GM21619 (cell line): ENCODE measurements around the gene LYPD6B.

Experiments
- ATAC-seq: cut with Tn5 transposase; IDR thresholded peaks from one replicate; pipeline ENCODE4 v1.9.1; 2021; ENCODE audit not compliant: unreplicated experiment

Gene LYPD6B

GRCh38 chr2:149104221-149104620 lies 65.7 kb downstream of the LYPD6B start:
- ATAC-seq, result no peak

GRCh38 chr2:149112068-149112467 lies 73.6 kb downstream of the LYPD6B start:
- no peak for ATAC-seq

GRCh38 chr2:149112713-149113112 lies 74.2 kb downstream of the LYPD6B start:
- no peak for ATAC-seq

- ATAC-seq, result no peak
These were observed 77.3 kb downstream of the LYPD6B start for GRCh38 chr2:149115781-149116180.

- ATAC-seq, result no peak
These were observed 80.9 kb downstream of the LYPD6B start for GRCh38 chr2:149119368-149119767.

GRCh38 chr2:149122516-149122915 lies 84.0 kb downstream of the LYPD6B start:
- no peak for ATAC-seq

- no peak for ATAC-seq
These were observed 86.7 kb downstream of the LYPD6B start for GRCh38 chr2:149125031-149125725.

- no peak for ATAC-seq
These were observed 90.9 kb downstream of the LYPD6B start for GRCh38 chr2:149129433-149129832.

GRCh38 chr2:149132339-149132738 lies 93.8 kb downstream of the LYPD6B start:
- ATAC-seq, result no peak

- no peak for ATAC-seq
These were observed 94.4 kb downstream of the LYPD6B start for GRCh38 chr2:149132901-149133300.

- ATAC-seq, result no peak
These were observed 95.9 kb downstream of the LYPD6B start for GRCh38 chr2:149134335-149134923.

- no peak for ATAC-seq
These were observed 97.6 kb downstream of the LYPD6B start for GRCh38 chr2:149136111-149136510.

GRCh38 chr2:149141046-149141445 lies 102.5 kb downstream of the LYPD6B start:
- no peak for ATAC-seq

GRCh38 chr2:149143734-149144133 lies 105.2 kb downstream of the LYPD6B start:
- no peak for ATAC-seq

GRCh38 chr2:149145314-149146295 lies 107.1 kb downstream of the LYPD6B start:
- peak; percentile 61 for ATAC-seq

- no peak for ATAC-seq
These were observed 108.4 kb downstream of the LYPD6B start for GRCh38 chr2:149146876-149147275.

GRCh38 chr2:149148194-149149006 lies 109.9 kb downstream of the LYPD6B start:
- ATAC-seq, result no peak

GRCh38 chr2:149149007-149149297 lies 110.5 kb downstream of the LYPD6B start:
- no peak for ATAC-seq

GRCh38 chr2:149152469-149152953 lies 114.0 kb downstream of the LYPD6B start:
- ATAC-seq, result no peak

- ATAC-seq, result no peak
These were observed 116.9 kb downstream of the LYPD6B start for GRCh38 chr2:149155196-149155969.
